Measurements from ENCODE around the gene METTL26. TPM values are rescaled to one million over a fixed set of nuclear protein-coding genes. Genes with fewer than 3 reads are reported as not detected.

The METTL26 gene
- total RNA-seq = 100 to 1,000 TPM; 108 to 136 (median 130) TPM

DNA sequence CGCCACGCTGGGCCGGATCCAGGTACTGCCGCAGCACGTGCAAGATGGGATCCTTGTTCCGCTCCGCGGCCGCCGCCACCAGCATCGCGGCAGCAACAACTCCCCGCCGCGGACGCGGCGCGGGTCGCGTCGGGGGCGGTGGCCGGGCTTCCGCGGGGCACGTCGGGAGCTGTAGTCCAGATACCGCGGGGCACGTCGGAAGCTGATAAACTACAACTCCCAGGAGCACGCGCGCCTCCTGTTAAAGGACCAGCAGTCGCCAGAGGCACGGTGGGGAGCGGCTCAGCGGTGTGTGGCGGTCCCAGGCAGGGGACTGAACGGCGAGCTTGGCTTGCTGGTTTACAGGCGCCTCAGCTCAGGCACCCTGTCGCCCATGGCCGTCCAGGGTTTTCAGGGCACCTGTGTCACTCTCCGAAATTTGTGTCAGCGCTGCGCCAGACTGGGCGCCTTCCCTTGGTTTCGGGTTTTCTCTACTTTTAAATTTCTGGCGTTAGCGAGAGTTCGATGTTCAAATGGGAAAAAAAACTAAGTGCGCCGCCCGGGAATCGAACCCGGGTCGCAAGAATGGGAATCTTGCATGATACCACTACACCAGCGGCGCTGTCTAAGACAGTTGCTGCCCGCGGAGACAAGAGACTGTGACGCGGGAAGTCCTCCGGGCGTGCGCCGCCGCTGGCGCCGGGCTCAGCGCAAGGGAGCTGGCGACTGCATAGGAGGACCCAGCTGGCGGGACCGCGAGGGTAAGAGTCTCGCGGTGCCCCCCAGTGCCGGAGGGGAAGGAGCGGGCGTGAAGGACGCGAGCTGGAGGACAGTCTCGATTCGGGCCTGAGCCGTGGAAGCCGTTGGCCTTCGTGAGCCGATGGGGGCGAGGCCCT is at the start of gene METTL26:
TSS of gene METTL26 (minus strand) at position 100 of the 875 bp plus-strand sequence. CDS start at position 85, 15 bp downstream.
- no peaks in the 10 kb centered on the region for H3K9me3 ChIP-seq
- DNase-seq (ENCODE audit: low spot score in 2 of 2) = peak; percentile 91 to 94
- H3K27ac ChIP-seq = peak within 1 kb of the TSS; percentile 93 to 95
- H3K4me1 ChIP-seq = peaks cover 0 to 3% of the 10 kb centered on the region in 2 donors
- H3K4me3 ChIP-seq = peak within 1 kb of the TSS; percentile 79 to 90 (median 87)
- intact Hi-C loops (cut with DNase I; ENCODE audit: low total_unique reads) = no loop called here
- no peaks in the 10 kb centered on the region for H3K27me3 ChIP-seq
- TF ChIP-seq POLR2AphosphoS5 (IDR thresholded peaks at IDR 0.05) (peak; percentile 68 to 85 (median 76)), POLR2A (IDR thresholded peaks at IDR 0.05) (no peak)
- TF ChIP-seq, protein P1, sequence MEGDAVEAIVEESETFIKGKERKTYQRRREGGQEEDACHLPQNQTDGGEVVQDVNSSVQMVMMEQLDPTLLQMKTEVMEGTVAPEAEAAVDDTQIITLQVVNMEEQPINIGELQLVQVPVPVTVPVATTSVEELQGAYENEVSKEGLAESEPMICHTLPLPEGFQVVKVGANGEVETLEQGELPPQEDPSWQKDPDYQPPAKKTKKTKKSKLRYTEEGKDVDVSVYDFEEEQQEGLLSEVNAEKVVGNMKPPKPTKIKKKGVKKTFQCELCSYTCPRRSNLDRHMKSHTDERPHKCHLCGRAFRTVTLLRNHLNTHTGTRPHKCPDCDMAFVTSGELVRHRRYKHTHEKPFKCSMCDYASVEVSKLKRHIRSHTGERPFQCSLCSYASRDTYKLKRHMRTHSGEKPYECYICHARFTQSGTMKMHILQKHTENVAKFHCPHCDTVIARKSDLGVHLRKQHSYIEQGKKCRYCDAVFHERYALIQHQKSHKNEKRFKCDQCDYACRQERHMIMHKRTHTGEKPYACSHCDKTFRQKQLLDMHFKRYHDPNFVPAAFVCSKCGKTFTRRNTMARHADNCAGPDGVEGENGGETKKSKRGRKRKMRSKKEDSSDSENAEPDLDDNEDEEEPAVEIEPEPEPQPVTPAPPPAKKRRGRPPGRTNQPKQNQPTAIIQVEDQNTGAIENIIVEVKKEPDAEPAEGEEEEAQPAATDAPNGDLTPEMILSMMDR (IDR thresholded peaks at IDR 0.05) = peak in 1 of 3 donors; percentile 25
- H3K36me3 ChIP-seq = no peaks in the 10 kb centered on the region

DNA sequence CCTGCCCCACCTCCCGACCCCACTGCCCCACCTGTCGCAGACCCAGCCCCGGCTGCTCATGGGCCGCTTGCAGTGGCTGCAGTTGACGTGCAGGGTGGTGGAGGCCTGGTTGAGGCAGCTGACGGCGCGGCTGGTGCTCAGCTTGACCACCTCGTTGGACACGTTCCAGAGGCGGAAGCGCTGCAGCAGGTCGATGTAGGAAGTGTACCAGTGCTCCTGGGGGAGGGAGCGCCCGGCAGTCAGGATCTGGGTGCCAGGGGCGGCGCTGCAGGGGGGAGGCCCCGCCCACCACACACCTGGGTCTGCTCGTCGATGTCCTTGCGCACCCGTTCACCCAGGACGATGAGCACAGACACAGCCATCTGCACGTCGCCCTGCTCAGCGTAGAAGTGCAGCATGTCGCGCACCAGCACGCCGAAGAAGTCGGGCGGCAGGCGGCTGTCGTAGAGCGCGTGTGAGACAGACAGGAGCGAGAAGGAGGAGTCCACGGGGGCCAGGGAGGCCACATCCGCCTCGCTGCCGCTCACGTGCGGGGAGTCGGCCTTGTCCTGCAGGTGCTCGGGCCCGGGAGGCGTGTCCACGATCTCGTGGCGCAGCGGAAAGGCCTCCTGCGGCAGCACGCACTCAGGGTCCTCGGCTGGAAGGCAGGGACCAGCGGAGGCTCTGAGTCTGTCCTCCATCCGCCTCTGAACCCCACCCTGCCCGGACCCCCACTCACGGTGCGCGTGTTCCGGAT is 49.0 kb upstream of the METTL26 start:
- Histone ChIP-seq H3K4me1 (peaks cover 27 to 43% of the 10 kb centered on the region in 2 donors), H3K27ac (peak overlapping the region; percentile 79 to 93), H3K4me3 (peak overlapping the region; percentile 62 to 90 (median 76)), H3K9me3 (no peaks in the 10 kb centered on the region), H3K27me3 (no peaks in the 10 kb centered on the region), H3K36me3 (no peaks in the 10 kb centered on the region)
- TF ChIP-seq POLR2A (IDR thresholded peaks at IDR 0.05) (no peak), POLR2AphosphoS5 (IDR thresholded peaks at IDR 0.05) (no peak)
- TF ChIP-seq, protein P1 (IDR thresholded peaks at IDR 0.05) = no peak
- no peak for DNase-seq (ENCODE audit: low spot score in 2 of 2)
- intact Hi-C loops (cut with DNase I; ENCODE audit: low total_unique reads) = no loop called here

DNA sequence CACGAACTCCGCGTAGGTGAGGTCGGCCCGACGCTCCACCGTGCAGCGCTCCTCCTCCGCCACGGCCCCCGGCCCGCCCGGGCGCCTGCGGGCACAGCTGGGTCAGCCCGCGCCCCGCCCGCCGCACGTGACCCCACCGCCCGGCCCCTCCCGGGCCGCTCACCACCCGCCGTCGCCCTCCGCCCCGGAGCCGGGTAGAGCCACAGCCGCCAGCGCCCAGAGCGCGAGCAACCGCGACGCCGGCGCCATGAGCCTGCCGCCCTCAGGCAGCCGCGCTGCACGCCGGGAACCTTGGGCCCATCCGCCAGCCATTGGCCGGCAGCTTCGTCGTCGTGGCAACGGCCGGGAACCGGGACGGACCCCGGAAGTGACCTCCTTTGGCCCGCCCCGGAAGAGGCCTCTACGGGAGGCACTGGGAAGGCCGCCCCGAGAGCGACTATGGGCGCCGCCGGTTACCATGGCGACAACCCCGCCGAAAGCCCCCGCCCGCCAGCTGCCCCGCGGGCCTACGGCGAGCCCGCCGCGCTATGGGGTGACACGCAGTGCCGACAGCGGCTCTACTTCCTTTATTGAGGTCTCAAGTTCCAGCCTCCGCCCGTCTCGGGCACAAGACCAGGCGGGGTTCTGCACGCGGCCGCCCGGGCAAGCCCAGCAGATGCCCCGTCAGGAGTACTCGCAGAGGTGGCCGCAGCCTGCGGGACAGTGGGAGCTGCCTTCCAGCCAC is 48.1 kb upstream of the METTL26 start, which contains the start of gene JMJD8:
TSS of gene JMJD8 (minus strand) at position 264 of the 724 bp plus-strand sequence. CDS start at position 249, 15 bp downstream.
- H3K4me1 ChIP-seq = peaks cover 21 to 37% of the 10 kb centered on the region in 2 donors
- H3K9me3 ChIP-seq = no peaks in the 10 kb centered on the region
- TF ChIP-seq POLR2AphosphoS5 (IDR thresholded peaks at IDR 0.05) = peak; percentile 69 to 89 (median 80)
- peak; percentile 38 for TF ChIP-seq POLR2A (IDR thresholded peaks at IDR 0.05)
- TF ChIP-seq, protein P1 (IDR thresholded peaks at IDR 0.05) = no peak
- intact Hi-C loops (cut with DNase I; ENCODE audit: low total_unique reads) = no loop called here
- H3K27me3 ChIP-seq = no peaks in the 10 kb centered on the region
- peak within 1 kb of the TSS; percentile 62 to 90 (median 76) for H3K4me3 ChIP-seq
- peak; percentile 95 to 97 for DNase-seq (ENCODE audit: low spot score in 2 of 2)
- H3K36me3 ChIP-seq = no peaks in the 10 kb centered on the region
- peak within 1 kb of the TSS; percentile 79 to 93 for H3K27ac ChIP-seq

DNA sequence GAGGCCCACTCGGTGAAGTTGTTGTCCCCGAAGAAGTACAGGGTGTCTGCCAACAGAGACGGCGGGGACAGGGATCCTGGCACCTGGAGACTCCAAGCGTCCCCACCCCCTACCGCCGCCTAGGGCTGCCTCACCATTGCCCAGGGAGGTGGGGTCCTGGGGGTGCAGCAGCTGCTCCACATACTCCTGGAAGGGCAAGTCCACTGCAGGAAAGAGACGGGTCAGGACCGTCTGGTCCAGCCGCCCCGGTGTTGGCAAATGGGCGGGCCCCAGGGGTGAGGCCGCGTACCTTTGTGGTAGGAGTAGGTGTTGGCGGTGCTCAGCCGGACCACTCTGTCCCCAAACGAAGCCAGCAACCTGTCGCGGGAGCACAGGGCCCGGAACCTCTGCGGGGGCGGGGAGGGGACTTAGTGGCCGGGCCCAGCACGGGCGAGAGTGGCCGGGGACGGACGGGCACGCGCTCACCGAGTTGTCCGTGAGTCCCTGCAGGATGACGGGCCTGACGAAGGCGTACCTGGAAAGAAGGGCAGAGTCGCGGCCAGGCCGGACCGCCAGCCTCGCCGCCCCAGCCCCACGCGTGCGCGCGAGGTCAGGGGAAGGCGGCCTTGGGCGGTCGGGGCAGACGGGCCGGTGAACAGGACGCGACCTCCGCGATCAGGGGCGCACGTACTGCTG is 47.4 kb upstream of the METTL26 start:
- peak overlapping the region; percentile 79 to 93 for H3K27ac ChIP-seq
- H3K4me3 ChIP-seq = peak overlapping the region; percentile 62 to 90 (median 76)
- DNase-seq (ENCODE audit: low spot score in 2 of 2) = no peak
- H3K36me3 ChIP-seq = no peaks in the 10 kb centered on the region
- TF ChIP-seq, protein P1 (IDR thresholded peaks at IDR 0.05) = no peak
- TF ChIP-seq POLR2AphosphoS5 (IDR thresholded peaks at IDR 0.05) (no peak), POLR2A (IDR thresholded peaks at IDR 0.05) (no peak)
- intact Hi-C loops (cut with DNase I; ENCODE audit: low total_unique reads) = no loop called here
- no peaks in the 10 kb centered on the region for H3K27me3 ChIP-seq
- H3K4me1 ChIP-seq = peaks cover 17 to 37% of the 10 kb centered on the region in 2 donors
- no peaks in the 10 kb centered on the region for H3K9me3 ChIP-seq

All from breast epithelium (tissue), 4 donors.